HepG2 (cell line): ENCODE data around the gene BTBD19. TPM values are rescaled to one million over a fixed set of nuclear protein-coding genes. Genes with fewer than 3 reads are reported as not detected.

Source experiments
- ATF1 ChIP-seq: IDR thresholded peaks from 2 replicates; pipeline ENCODE4 v1.6.1; 2016; ENCODE audit warnings: mild to moderate bottlenecking, control low read depth
- ATRX ChIP-seq: sonication (generic); formaldehyde crosslinking; IDR thresholded peaks from 2 replicates; pipeline ENCODE4 v1.4.0; 2020; ENCODE audit warnings: missing genetic modification reagents, borderline replicate concordance
- CERS6 ChIP-seq: sonication (generic); formaldehyde crosslinking; IDR thresholded peaks from 2 replicates; pipeline ENCODE4 v1.5.0; 2020; ENCODE audit warnings: missing genetic modification reagents
- FOXP4 ChIP-seq: sonication (generic); formaldehyde crosslinking; IDR thresholded peaks from 2 replicates; pipeline ENCODE4 v1.4.0; 2020; ENCODE audit warnings: missing genetic modification reagents
- NAIF1 ChIP-seq: sonication (generic); formaldehyde crosslinking; IDR thresholded peaks from 2 replicates; pipeline ENCODE4 v1.5.0; 2020; ENCODE audit warnings: mild to moderate bottlenecking, missing genetic modification reagents, borderline replicate concordance
- NONO ChIP-seq, 2 experiments: fragments of 450-650 bp in 1 of 2; sonication (generic) in 1 of 2; formaldehyde crosslinking in 1 of 2; IDR thresholded peaks in 1 of 2; conservative IDR thresholded peaks in 1 of 2; 2 replicates each; pipeline versions ENCODE4 v1.6.1 to v1.8.0; 2017 to 2022; ENCODE audit warnings: mild to moderate bottlenecking in 1 of 2, missing genetic modification reagents in 1 of 2, moderate library complexity in 1 of 2
- PTBP1 ChIP-seq: fragments of 200-400 bp; formaldehyde crosslinking; IDR thresholded peaks from 2 replicates; pipeline ENCODE4 v1.6.1; 2018; ENCODE audit warnings: low read length, low read depth; ENCODE audit not compliant: poor library complexity, severe bottlenecking
- SMARCE1 ChIP-seq: fragments of 450-650 bp; IDR thresholded peaks from 2 replicates; pipeline ENCODE4 v1.6.1; 2017; ENCODE audit warnings: borderline replicate concordance
- SMC3 ChIP-seq: IDR thresholded peaks from 2 replicates; pipeline ENCODE4 v1.6.1; 2011; ENCODE audit warnings: low read length, improper control_type of control experiment
- TEAD3 ChIP-seq: optimal IDR thresholded peaks from 2 replicates; pipeline ENCODE3; 2016; ENCODE audit warnings: borderline replicate concordance
- U2AF1 ChIP-seq: fragments of 200-400 bp; formaldehyde crosslinking; optimal IDR thresholded peaks from 2 replicates; pipeline ENCODE3; 2017; ENCODE audit warnings: mild to moderate bottlenecking, low read depth, low read length
- ZBTB7B ChIP-seq: sonication (generic); formaldehyde crosslinking; IDR thresholded peaks from 2 replicates; pipeline ENCODE4 v1.4.0; 2020; ENCODE audit warnings: missing genetic modification reagents
- ZFP37 ChIP-seq: sonication (generic); formaldehyde crosslinking; IDR thresholded peaks from 2 replicates; pipeline ENCODE4 v1.4.0; 2020; ENCODE audit warnings: missing genetic modification reagents, borderline replicate concordance
- ZNF407 ChIP-seq: sonication (generic); formaldehyde crosslinking; IDR thresholded peaks from one replicate; pipeline ENCODE4 v1.5.1; 2020; ENCODE audit warnings: mild to moderate bottlenecking, missing genetic modification reagents; ENCODE audit errors: not compliant biosample characterization
- ZNF543 ChIP-seq: sonication (generic); formaldehyde crosslinking; IDR thresholded peaks from 2 replicates; pipeline ENCODE4 v1.4.0; 2020; ENCODE audit warnings: mild to moderate bottlenecking, missing genetic modification reagents
- ZNF564 ChIP-seq: sonication (generic); formaldehyde crosslinking; IDR thresholded peaks from 2 replicates; pipeline ENCODE4 v1.8.1; 2023; ENCODE audit warnings: mild to moderate bottlenecking, missing genetic modification reagents
- ZNF816 ChIP-seq: sonication (generic); formaldehyde crosslinking; IDR thresholded peaks from 2 replicates; pipeline ENCODE4 v1.8.0; 2022; ENCODE audit warnings: missing genetic modification reagents, mild to moderate bottlenecking, borderline replicate concordance
- polyA plus RNA-seq, 8 experiments: library from polyadenylated mRNA; depleted of rRNA in 3 of 8; stranded (reverse) in 7 of 8; unstranded in 1 of 8; fragments of >200 nt; fragmentation: Illumina TruSeq in 4 of 8; extraction: Trizol in 4 of 8; gene quantifications; 2 replicates each; pipeline versions ENCODE4 v1.2.1 to v1.2.3, GENCODE V29; 2011 to 2016; ENCODE audit warnings: low read depth in 4 of 8, missing spikeins in 1 of 8, mixed read lengths in 1 of 8; ENCODE audit not compliant: insufficient read depth in 1 of 8
- total RNA-seq, 5 experiments: library from RNA; depleted of rRNA; stranded (reverse); fragments of >200 nt; fragmentation: Illumina TruSeq; extraction: Trizol; gene quantifications; 2 replicates each; pipeline ENCODE4 v1.2.3, GENCODE V29; 2016; ENCODE audit warnings: low read depth in 1 of 5
- TF ChIP-seq, protein P1 (sequence below): sonication (generic); formaldehyde crosslinking; IDR thresholded peaks from 2 replicates; pipeline ENCODE4 v1.4.0; 2020; ENCODE audit warnings: missing genetic modification reagents

The BTBD19 gene
- total and polyA plus RNA-seq, 2 of the 13 experiments (the other 11 are each of a cell fraction or from before 2014, with no cell fraction given) = 2.7 to 6.7 TPM

GRCh38 chr1:44806704-44807363 is 1.5 kb upstream of the BTBD19 start, which contains the start of gene DYNLT4 (continued):
- no peak for TF ChIP-seq ZNF407 (CRISPR knock-in tag)
- TF ChIP-seq CERS6 (CRISPR knock-in tag) = no peak
- TF ChIP-seq ZNF564 (CRISPR knock-in tag) = no peak
- TF ChIP-seq NONO (IDR thresholded peaks at IDR 0.05) = no peak
- no peak for TF ChIP-seq NONO (CRISPR knock-in tag; conservative IDR thresholded peaks at IDR 0.05)
- no peak for TF ChIP-seq TEAD3 (CRISPR knock-in tag)
- no peak for TF ChIP-seq FOXP4 (CRISPR knock-in tag)
- TF ChIP-seq, protein P1, sequence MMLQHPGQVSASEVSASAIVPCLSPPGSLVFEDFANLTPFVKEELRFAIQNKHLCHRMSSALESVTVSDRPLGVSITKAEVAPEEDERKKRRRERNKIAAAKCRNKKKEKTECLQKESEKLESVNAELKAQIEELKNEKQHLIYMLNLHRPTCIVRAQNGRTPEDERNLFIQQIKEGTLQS = peak; percentile 4; the same call in 1 of the 2 replicates
- TF ChIP-seq SMARCE1 = no peak
- TF ChIP-seq U2AF1 = no peak
- 0 out of 2 replicates have a peak, but pooled peaks have one; percentile 19 for TF ChIP-seq ZBTB7B (CRISPR knock-in tag)
- no peak for TF ChIP-seq PTBP1
- TF ChIP-seq SMC3 = no peak
- no peak for TF ChIP-seq ATF1 (CRISPR knock-in tag)
- no peak for TF ChIP-seq ZFP37 (CRISPR knock-in tag)
- no peak for TF ChIP-seq NAIF1 (CRISPR knock-in tag)
- TF ChIP-seq ZNF543 (CRISPR knock-in tag) = no peak
- TF ChIP-seq ATRX (CRISPR knock-in tag) = no peak
- TF ChIP-seq ZNF816 (CRISPR knock-in tag) = no peak
